Left renal cortex interstitium (tissue), 4 donors: ENCODE results near the gene TTLL4. TPM values are rescaled to one million over a fixed set of nuclear protein-coding genes. Genes with fewer than 3 reads are reported as not detected.
"Not testable (repeated sequence)": the region's sequence is repeated elsewhere in the genome, so short reads cannot be mapped to it uniquely, and the experiment has no call there.

Experiments
- DNase-seq, 4 donors: peaks; one replicate each; pipeline ENCODE4 v3.0.0-alpha.2; 2013; ENCODE audit warnings: low read depth in 4 of 4, low spot score in 2 of 4, missing footprints in 1 of 4
- polyA plus RNA-seq, 4 donors: library from polyadenylated mRNA; unstranded; fragments of 120-200 nt; gene quantifications; one replicate each; pipeline ENCODE4 v1.2.1, GENCODE V29; 2013; ENCODE audit not compliant: insufficient read length in 4 of 4

TTLL4 gene
- polyA plus RNA-seq, 4 donors, result 25.8 to 44.4 (median 34.3) TPM

DNA sequence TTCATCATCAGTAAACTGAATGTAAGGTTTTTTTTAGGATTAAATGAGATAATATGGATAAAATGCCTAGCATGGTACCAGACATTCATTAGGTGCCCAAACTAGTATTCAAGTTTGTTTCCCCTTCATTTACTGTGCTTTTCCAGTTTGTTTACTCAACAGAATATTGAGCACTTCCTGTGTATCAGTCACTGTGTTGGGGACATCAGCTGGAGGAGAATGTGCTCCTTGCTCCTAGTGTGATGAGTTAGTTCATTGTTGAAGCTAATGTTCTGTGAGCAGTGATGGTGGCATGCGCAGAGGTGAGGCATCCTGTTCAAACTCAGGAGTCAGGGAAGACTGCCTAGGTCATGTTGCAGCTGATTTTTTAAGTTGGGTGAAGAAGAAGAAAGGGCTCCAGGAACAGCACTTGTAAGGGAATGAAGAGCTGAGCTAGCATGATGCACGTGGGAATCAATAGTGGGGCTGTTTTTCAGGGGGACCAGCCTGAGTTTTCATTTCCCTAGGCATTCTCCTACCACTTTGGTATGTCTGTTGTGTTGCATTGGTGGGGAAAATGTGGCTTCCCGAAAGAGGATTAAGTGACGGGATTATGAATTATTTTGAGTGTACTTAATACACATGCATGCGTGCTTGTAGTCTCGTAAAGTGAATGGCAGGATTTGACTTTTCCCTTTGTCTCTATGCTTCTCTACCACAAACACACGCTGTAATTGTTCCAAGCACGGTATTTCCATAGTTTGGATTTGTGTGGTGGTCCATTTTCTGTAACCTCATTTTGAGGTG is 23.7 kb downstream of the TTLL4 start:
- no peak for DNase-seq

DNA sequence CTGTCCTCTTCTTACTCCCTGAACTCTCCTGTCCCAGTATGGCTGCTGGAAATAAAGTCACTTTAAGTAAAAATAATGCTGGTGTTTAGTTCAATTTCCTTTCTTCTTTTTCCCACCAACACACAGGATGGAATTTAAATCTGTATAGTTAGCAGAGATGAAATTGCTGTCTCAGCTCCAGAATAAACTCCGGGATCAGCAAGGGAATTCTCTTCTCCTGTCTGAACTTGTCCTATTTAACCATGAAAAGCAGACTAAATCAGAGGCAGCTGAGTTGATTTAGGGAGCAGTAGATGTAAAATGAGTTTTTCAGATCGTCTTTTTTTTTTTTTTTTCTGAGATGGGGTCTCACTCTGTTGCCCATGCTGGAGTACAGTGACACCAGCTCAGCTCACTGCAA is 25.9 kb downstream of the TTLL4 start:
- no peak for DNase-seq

DNA sequence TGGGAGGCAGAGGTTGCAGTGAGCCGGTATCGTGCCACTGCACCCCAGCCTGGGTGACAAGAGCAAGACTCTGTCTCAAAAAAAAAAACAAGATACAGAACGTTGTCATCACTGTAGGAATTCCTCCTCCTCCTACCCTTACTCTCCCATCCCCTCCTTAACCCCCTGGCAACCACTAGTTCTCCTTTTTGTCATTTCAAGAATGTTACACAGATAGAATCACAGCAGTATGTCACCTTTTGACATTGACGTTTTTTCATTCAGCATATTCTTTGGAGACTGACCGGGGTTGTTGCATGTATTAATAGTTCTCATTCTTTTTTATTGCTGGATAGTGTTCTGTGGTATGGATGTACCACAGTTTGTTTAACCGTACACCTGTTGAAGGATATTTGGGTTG is 32.4 kb downstream of the TTLL4 start:
- DNase-seq, result no peak

DNA sequence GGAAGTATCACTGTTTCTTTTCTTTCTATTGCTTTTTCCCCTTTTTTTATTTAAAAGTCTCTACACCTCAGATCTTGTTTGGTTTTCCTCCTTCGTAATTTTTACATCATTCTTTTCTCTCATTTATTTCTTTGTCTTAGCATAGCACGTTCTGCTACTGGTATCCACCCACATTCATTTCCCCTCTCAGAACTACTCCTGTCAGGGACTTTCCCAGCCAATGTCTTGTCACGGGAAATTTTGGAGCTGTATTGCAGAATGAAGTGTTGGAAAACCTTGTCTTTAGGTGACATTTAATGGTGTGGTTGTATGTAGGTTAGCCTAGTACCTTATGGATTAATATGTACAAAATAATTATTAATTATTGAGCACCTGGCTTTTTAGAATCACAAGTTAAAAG is 34.0 kb downstream of the TTLL4 start:
- no peak for DNase-seq

DNA sequence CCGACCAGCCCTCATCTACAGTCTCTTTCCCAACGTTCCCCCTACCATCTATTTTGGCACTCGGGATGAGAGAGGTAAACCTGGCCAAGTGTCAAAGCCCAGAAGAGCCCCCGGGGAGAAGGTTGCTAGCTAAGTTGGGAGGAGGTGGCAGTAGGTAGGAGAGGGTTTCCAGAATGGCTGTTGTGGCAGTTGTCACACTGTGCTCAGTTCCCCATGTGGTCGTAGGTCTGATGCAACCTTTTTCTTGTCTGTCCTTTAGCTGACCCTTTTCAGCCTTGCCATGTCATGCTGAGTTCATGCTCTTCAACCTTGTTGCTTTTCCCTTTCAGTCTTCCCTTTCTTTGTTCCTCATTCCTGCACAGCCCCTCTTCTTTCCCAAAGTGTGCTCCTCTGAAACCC is 34.5 kb downstream of the TTLL4 start:
- no peak for DNase-seq

DNA sequence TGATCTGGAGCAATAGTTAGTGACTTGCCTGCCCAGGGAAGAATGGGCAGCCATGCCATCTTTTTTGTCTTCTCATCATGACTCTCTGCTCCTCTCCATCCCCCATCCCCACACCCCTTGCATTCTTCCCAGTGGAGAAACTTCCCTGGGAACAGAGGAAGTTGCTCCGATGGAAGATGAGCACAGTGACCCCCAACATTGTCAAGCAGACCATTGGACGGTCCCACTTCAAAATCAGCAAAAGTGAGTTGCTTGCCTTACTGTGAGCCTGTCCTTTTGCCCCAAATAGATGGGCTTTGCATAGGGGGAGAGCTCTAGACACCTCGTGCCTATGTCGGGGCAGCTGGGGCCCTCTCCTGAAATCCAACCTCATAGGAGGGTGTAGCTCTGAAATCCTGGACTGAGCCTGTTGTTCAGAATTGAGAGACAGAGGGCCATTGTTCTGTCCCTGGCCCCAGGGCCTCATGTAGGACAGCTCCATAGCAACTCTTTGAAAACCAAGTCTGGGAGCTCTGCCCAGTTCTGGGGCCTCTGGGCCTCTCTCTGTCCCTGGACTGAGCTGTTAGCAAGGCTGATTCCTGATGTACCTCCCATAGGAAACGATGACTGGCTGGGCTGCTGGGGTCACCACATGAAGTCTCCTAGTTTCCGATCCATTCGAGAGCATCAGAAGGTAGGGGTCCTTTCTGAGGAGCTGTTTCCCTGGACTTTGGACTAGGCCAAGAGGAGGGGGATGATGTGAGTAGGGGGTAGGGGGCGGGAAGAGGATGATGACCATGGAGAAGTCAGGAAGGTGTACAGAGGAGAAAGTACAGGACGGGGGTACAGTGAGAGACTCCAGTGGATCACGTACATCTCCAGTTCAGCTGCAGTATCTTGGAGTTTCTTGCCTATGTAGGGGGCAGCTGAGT is 35.2 kb downstream of the TTLL4 start:
- DNase-seq, result no peak

DNA sequence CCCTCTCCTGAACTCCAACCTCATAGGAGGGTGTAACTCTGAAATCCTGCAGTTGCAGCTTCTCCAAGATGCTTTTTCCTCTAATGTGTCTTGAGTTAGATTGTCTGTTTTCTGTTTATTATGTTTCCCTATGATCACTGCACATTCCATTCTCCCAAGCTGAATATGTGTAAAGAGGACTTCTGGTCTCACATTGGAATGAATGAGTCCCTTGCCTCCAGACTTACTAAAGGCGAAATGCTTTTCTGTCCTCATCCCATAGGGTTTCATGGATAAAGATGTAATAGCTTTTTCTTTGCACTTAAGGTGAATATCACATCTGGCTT is 35.8 kb downstream of the TTLL4 start:
- no peak for DNase-seq

DNA sequence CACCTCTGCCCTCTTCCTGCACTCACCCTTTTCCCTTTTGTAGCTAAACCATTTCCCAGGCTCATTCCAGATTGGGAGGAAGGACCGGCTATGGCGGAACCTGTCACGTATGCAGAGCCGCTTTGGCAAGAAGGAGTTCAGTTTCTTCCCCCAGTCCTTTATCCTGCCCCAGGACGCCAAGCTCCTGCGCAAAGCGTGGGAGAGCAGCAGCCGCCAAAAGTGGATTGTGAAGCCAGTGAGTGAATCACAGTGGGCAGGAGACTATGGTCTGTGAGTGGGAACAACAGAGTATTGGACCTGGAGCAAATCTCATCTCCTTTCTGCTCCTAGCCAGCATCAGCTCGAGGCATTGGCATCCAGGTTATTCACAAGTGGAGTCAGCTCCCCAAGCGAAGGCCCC is 36.3 kb downstream of the TTLL4 start:
- DNase-seq, result no peak

DNA sequence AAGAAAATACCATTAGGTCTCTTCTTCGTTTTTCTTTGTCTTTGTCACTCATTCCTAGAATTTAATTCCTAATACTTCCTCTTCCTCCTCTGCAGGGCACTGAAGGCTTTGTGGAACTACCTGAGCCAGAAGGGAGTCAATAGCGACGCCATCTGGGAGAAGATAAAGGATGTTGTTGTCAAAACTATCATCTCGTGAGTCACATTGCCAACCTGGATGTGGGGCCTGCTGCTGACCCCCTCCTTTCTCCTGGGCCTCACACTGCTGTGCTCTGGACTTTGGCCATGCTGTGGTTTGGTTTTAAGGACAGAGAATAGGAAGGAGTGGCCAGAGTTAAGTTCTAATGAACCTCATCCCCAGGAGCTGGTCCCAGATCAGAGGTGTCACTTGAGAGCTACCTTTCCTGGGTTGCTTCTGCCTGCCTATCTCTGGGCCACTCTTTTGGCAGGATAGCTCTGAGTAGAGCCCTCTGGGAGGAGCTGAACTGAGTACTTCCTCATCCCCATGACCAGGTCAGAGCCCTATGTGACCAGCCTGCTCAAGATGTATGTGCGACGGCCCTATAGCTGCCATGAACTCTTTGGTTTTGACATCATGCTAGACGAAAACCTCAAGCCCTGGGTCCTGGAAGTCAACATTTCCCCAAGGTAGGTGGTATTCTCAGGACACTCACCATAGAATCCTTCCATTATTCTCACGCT is 38.3 kb downstream of the TTLL4 start:
- no peak for DNase-seq

DNA sequence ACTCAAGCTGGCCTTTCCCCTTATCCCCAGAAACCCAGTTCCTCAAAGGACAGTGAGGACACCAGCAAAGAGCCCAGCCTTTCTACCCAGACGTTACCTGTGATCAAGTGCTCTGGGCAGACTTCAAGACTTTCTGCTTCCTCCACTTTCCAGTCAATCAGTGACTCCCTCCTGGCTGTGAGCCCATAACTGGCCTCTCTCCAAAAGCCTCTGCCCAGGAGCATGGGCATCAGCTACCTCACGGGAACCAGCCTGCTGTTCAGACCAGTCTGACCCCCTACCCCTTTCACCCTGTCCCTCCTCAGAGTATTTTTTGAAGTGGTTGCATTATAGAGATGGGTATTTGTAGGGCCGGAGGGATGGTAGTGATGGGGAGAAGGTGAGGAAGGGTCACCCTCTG is 43.6 kb downstream of the TTLL4 start:
- no peak for DNase-seq

DNA sequence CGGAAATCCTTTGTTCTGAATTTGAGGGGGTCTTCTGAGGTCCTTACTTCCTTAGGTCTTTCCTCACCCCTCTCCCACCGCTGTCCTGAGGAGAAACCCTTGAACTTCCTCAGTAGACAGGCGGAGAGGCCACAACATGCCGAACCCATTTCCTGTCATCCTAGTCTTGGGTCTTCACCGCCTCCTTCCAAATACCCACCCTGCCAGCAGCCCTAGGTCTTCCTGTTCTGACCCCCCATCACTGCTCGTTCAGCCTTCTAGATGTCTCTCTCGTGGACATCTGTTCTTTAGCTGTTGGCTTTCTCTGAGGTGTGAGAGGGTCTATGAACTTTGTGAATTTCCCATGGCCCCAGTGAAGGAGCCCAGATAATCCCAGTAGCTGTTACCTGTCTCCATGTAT is 44.1 kb downstream of the TTLL4 start:
- DNase-seq, result no peak

DNA sequence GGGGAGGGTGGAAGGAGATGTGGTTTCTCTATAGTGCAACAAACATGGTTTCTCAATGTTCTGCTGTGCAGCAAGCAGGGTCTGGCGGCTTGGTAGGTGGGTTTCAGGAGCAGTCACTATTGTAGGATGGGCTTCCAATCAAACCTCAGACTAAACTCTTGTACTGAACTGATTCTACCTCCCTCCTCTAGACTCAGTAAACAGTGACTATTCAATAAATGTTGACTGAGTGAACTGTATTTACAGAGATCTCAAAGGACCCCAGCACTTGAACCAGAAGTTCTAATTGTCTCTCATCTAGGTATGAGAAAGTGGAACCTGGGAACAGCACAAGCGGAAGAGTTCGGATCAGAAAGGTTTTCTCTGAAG is 44.5 kb downstream of the TTLL4 start:
- DNase-seq, result no peak

DNA sequence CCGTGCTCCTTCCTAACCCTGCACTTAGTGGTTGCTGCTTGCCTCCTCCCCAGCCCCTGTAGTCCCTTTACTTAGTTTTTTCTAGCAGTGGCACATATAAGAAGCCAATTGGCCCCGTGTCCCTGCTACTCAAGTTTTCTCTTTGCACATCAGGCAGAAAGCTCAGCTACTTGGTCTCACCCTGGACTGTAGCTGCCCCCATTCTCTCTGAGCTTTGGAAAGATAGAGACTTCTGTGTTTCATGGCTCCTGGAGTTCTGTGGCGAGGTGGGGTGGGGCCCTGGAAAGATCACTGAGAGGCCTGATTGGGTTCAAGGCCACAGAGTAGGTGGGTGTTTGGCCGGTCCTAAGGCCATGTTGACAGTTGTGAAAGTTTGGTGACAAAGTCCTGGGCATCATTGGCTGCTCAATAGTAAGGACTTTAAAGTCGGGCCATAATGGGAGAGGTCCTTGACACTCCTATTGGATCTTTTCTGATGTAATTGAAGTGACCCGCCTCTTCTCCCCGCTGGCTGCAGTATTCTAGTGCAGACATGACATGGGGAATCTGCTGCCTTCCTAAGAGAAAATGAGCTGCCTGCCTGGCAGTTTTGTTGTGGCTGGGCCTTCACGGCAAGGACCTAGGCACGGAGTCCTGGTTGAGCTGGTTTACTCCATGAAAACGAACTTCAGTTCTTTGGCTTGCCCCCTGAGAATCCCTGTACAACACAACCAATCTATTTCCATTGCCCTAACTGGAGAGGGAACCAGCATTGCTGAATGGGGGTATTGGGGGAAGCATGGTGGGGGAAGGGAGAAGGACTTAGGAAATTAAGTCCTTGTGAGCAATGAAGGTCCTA is 45.2 kb downstream of the TTLL4 start:
- DNase-seq, result no peak

DNA sequence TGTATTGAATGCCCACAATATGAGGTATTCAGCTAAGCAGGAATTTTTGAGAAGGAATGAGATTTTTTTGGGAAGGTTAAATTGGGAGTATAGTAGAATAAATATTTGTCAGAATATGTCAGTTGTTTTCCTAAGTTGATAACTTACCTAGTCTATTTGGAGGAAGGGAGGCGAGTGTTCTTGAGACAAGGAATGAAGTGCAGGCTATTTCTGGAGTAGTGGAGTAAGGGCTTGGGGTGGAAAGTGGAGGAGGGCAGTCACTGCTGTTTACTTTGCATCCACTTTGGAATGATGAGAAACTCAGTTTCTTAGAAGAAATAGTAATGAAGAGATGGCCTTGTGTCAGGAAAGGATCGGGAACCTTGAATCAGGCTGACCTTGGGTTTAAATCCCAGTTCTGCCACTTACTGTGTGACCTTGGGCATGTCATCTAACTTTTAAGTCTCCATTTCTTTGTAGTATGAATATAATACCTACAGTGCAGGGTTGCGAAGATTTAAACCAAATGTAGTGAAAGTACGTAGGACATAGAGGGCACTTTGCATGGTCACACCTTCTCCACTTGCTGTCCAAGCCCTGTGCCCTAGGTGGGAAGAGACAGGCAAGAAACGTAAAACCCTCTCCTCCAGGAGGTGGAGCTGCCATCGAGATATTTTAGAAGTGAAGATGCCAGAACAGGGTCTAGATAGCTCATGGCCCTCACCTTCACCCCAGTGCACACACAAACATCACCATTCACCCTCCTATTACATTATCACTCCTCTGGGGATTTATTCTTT is 46.2 kb downstream of the TTLL4 start:
- DNase-seq, result no peak

DNA sequence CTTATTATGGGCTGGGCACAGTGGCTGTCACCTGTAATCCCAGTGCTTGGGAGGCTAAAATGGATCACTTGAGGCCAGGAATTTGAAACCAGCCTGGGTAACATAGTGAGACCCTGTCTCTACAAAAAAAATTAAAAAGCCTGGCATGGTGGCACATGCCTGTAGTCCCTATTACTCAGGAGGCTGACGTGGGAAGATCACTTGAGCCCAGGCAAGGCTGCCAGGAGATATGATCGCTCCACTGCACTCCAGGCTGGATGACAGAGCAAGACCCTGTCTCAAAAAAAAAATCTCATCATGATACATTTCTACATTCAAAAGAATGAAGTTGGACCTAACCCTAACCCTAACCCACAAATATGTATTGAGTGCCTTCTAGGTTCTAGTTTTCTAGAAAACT is 51.2 kb downstream of the TTLL4 start:
- DNase-seq, result no peak

DNA sequence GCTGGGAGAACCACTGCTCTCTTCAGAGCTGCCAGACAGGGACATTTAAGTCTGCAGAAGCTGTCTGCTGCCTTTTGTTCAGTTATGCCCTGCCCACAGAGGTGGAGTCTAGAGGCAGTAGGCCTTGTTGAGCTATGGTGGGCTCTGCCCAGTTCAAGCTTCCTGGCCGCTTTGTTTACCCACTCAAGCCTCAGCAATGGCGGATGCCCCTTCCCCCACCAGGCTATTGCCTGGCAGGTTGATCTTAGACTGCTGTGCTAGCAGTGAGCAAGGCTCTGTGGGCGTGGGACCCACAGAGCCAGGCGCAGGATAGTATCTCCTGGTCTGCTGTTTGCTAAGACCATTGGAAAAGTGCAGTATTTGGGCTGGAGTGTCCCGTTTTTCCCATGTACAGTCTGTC is 62.1 kb downstream of the TTLL4 start:
- DNase-seq, result not testable (repeated sequence)

DNA sequence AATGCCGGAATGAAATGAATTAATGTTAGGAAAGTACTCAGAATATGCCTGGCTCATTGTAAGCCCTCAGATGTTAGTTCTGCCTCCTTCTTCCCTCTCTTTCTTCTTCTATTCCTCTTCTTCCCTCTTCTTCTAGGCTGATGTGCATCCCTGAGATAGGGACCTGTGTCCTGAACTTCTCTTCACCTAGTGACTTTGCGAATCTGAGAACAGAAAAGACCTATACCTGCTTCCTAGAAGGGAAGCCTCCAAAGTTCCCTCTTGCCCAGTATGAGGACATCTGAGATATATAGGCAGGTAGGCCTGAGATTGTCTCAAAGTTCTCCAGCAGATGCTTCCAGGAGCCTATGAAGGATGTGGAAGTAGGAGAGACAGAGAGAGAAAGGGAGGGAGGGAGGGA is 63.2 kb downstream of the TTLL4 start:
- DNase-seq, result no peak

DNA sequence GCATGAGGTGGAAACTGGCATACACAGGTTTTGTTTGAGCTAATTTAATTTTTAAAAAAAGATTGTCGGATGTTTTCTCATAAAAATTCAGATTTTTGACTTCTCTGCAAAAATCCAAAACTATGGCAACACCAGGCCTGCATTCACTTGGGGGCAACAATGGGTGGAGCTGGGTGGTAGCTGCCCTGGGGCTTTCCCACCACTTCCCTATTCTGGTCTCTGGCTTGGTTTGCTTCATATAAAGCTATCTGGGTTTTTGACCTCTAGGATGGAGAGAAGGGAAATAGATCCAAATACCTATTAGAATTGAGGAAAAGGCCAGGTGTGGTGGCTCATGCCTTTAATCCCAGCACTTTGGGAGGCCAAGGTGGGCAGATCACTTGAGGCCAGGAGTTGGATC is 65.9 kb downstream of the TTLL4 start:
- no peak for DNase-seq

DNA sequence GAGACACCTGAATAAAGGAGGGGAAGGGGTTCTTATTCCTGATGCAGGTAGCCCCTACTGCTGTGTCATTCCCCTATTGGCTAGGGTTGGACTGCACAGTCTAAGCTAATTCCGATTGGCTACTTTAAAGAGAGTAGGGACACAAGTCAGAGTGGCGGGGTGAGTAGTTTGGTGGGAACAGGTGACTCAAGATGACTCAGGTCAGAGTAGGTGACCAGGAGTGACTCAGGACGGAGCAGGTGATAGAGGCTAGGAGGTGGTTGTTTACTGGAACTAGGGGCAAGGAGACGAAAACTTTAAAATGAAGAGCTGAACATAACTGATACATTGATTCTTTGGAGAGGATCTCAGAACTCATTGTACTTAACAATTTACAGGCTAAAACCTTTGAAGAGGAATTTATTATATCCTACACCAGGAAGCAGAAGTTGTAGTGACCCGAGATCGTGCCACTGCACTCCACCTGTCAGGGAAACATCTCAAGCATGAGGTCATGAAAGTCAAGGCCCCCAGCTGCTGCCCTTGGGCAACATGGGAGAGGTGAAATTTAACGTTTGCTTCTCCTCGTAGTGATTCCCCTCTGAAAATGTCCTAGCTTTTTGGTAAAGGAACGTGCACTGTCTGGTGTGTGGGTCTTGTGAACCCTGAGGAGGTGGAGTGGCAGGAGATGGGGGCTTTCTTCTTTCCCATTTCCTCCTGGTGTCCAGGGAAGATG is 66.8 kb downstream of the TTLL4 start:
- DNase-seq, result no peak
